HG02970 (cell line): Measurements from ENCODE around the gene RARRES2.
A peak's percentile ranks its signal among the peaks of the same experiment; 100 is the strongest.
"Not testable (repeated sequence)": the region's sequence is repeated elsewhere in the genome, so short reads cannot be mapped to it uniquely, and the experiment has no call there.

Experiments
- ATAC-seq: cut with Tn5 transposase; IDR thresholded peaks from one replicate; pipeline ENCODE4 v1.9.1; 2021; ENCODE audit warnings: mild to moderate bottlenecking, moderate library complexity, moderate number of reproducible peaks; ENCODE audit not compliant: unreplicated experiment, low FRiP score

The RARRES2 gene

DNA sequence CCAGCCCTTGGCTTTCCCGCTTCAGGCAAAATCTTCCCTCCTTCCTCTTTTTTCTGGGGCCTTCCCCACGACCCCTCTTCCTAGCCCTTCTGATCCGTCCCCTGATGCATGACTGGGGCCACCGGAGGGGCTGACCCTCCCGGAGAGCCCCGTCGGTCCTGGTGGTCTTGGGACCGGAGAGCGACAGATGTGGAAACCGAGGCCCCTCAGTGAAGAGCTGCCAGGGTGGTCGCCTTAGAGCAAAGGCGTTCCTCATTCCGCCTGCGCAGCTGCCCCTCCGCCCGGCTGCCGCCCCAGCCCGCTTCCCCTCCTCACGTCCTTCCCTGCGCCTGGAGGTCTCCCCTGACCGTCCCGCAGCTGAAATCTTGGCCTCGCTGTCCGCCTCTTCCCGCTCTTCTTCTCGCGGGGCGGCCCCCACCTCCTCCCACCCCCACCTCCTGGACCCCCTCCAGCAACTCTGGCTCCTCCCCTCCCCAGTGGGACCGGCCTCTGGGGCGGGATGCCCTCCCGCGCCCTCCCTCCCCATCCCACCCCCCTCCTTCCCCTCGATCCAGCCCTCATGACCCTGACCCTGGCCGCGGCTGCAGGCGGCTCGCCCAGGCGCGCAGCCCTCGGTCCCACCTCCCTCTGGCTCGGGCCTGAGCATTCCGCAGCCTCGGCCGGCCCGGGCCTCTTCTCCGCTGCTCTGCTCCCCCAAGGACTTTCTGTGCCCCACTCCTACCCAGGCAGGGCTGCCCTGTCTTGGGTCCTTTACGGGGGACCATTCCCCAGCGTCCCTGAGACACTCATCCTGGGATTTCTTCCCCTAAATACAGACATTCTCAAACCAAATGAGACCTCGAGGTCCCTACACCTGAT lies at the start of gene RARRES2:
Gene RARRES2, minus strand, starts transcription at position 367 of the 858 bp plus-strand sequence. CDS start 1,020 bp downstream, outside the sequence.
- no peak for ATAC-seq

- no peak for ATAC-seq
Observed at GRCh38 chr7:150390205-150390604, 48.8 kb upstream of the RARRES2 start.

GRCh38 chr7:150389532-150389816 lies 48.0 kb upstream of the RARRES2 start:
- ATAC-seq: no peak

- ATAC-seq: no peak
Observed at GRCh38 chr7:150388709-150389531, 47.5 kb upstream of the RARRES2 start.

DNA sequence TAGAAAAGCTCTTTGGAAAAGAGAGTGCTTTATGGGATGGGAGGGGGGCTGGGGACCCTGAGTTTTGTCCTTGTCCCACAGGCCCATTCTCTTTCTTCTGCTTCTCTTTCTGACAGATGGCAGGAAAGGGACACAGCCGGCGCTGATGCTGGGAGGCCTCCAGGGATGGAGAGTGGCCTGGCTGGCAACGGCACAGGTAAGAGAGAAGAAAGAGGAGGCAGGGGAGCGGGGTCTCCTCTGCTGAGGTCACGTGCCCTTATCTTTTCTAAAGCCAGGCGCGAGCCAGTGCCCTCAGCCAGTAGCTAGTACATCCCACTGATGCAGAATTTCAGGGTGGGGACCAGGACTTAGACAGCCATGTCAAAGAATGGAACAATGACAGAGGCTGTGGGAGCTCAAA lies 46.9 kb upstream of the RARRES2 start:
- no peak for ATAC-seq

DNA sequence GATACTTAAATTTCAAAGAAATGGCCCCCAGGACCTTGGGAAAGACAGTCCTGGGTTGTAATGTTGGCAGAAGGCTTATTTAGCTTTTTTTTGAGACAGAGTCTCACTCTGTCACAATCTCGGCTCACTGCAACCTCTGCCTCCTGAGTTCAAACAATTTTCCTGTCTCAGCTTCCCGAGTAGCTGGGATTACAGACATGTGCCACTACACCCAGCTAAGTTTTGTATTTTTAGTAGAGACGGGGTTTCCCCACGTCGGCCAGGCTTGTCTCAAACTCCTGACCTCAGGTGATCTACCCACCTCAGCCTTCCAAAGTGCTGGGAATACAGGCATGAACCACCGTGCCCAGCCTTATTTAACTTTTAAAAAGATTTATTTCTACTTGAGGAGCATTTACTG lies 44.5 kb upstream of the RARRES2 start:
- ATAC-seq: not testable (repeated sequence)

- no peak for ATAC-seq
Observed at GRCh38 chr7:150385302-150385723, 43.9 kb upstream of the RARRES2 start.

DNA sequence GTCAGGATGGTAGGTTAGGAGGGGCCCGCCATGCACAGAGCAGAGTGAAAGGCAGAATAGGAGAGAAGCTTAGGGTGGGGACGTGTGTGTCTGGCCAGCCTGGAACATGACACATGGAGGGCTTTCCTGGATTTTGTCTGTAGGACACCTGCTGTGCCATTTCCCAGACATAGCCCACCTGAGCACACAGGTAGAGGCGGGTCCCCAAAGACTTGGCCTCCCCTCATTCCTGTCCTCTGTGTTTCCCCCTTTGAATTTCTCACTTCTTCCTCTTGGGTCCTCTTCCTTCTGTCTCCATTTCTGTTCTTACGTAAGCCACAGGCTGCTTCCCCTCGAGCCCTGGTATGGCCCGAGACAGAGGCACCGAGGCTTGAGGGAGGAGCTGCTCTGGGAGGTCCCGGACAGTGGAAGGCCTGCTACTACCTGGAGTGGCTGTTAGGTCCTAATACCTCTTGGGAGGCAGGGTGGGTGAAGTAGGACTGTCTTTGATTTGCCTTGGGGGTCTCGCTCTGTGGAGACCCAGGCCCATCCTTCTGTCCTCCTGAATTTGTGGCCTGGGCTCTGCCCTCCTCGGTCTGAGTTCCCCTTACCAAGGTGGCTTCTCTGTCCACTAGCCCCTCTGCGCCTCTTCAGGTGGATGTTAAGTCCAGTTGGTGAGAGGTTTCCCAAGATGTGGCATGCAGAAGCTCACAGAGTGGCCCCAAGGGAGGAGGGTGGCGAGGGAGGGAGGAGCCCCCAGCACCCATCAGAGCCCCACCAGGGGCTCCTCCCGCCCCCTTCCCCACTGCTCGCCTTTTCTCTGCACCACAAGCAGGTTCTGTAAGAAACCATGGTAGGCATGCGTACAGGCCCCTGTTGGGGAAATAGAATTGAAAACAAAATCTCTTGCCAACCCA lies 43.2 kb upstream of the RARRES2 start:
- ATAC-seq: no peak

- no peak for ATAC-seq
Observed at GRCh38 chr7:150383710-150384397, 42.4 kb upstream of the RARRES2 start.

DNA sequence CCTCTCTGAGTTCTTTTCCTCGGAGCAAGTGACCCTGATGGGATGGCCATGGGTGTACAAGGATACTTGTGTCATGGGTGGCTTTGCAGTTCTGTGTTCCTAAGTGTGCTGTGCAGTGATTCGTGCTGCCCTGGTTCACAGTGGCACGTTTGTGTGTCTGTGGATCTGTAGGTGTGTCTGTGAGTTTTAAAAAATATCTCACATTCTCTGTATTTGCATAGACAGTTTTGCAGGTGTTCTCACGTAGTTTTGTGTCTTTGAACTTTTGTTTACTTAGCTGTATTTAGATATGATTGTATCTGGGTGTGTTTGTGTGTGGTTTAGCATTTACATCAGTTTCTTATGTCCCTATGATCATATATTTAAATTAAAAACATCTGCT lies 41.4 kb upstream of the RARRES2 start:
- no peak for ATAC-seq

DNA sequence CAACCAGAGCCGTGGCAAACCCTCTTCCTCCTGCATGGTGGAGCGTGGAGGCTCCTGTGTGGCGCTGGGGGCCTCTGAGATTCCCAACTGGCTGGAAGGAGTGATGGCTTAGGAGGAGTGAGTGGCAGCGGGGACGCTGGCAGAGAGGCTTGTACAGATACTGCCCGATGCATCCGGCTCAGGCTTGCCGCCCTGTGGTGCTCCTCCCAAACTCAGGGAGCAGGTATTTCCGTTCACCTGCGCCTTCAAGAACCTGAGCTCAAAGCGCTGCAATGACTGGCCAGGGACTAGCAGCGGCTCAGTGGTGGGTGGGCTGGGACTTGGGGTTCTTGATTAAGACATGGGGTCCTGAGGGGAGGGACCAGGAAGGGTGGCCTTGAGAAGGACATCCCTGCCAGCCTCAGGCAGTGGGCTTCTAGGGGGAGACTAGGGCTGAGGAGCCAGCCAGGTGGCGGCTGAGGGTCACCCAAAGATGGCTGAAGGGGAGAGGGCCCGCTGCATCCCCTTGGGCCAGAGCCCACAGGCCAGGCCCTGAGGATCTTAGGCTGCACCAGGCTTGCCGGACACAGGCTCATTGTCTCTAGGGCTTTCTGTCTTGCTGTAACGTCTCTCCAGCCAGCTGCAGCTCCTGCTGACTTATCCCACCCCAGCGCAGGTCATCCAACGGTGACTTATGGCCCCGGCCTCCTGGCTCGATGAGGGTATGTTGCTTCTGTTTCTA lies 40.9 kb upstream of the RARRES2 start:
- no peak for ATAC-seq

DNA sequence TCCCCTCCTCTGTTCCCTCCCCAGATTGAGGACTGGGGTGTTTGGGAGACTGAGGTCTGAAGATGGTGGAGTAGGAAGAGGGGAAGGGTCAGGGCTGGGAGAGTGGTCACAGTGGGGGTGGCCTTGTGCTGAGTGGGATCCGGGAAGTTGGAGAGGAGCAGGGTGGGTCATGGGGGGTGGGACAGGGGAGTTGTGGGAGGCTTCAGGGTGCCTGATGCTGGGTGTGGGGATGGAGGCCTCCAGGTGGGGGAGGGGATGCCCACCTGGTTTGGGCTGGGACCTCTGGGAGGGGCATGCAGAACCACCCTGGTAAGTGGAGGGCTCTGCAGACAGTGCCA lies 40.3 kb upstream of the RARRES2 start:
- no peak for ATAC-seq

DNA sequence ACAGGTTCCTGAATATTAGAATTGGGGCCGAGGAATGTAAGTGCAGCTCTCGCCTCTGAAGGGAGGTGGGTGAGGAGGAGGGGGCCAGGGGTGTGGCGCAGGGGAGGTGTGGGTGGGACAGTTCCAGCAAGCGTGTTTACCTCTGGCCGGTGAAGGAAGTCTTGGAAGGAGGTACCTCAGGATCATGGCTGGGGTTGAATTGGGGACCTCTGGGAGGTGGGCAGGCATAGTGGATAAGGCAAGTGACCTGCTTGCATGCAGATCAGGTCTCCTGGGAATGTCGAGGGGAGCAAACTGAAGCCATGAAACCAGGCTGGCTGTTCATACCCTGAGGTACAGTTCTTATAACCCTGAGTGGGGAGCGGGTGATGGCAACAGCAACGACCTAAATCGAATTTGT lies 39.7 kb upstream of the RARRES2 start:
- ATAC-seq: no peak

- no peak for ATAC-seq
Observed at GRCh38 chr7:150380463-150380862, 39.0 kb upstream of the RARRES2 start.

GRCh38 chr7:150379441-150380379 lies 38.3 kb upstream of the RARRES2 start:
- ATAC-seq: peak; percentile 1

DNA sequence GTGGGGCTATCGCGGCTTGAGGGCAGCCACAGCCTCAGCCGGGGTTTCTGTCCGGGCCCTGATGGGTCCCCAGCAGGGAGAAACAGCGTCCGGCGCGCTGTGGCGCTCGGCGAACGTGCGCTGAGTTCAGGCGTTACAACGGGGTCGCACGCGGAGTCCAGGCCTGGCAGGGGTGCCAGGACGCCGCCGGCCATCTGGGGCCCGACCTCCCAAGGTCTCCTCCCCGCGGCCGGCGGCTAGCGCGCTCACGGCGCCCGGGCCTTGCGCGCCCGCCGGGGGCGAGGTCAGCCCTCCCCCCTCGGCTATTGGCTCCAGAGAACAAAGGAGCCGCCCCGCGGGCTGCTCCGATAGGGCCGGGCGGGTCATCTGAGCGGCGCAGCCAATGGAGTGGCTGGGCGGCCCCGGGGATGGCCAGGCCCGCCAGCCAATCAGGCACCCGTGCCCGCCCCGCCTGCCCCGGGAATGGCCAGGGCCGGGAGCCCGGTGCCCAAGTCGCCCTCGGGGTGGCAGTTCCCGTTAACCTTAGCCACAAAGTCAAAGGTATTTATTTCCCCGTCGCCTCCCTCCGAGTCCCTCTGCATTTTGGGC lies 37.5 kb upstream of the RARRES2 start, which contains the start of gene ZNF775:
Gene ZNF775, plus strand, starts transcription at position 478 of the 588 bp plus-strand sequence. CDS start 9,141 bp downstream, outside the sequence.
- peak; percentile 74 for ATAC-seq

DNA sequence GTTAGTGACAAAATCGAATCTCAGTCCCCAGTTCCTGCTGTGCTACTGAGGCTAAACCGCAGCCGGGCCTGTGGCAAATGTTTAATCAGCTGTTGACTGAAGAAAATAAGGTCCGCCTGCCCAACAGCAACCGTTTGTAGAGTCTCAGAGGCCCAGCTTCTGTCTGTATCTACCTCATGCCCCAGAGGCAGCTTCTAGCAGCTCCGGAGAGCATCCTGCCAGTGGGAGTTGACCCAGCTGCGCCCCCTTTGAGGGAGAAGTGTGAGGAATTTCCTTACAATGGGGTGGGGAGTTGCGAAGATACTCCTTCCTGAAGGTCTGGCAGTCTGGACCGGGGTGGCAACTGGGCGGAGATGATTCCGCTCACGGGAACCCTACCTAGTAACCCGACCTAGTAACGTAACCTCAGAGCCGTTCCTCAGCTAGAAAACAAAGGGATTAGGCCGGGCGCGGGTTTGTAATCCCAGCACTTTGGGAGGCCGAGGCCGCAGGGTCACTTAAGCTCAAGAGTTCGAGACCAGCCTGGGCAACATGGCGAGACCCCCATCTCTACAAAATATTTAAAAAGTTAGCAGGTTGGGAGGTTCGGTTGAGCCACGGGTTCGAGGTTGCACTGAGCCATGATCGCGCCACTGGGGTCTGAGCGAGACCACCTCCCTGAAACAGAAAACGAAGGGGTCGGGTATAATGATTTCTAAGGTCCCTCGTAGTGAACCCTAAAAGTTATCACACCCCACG lies 36.9 kb upstream of the RARRES2 start:
- no peak for ATAC-seq
